A549 (cell line): ENCODE data around the gene IQCB1.

Experiments
- BHLHE40 ChIP-seq: IDR thresholded peaks from 2 replicates; pipeline ENCODE4 v1.6.1; 2012; ENCODE audit warnings: low read depth, low read length, inconsistent platforms
- CEBPB ChIP-seq, 2 experiments: fragments of >200 bp in 1 of 2; sonication (Bioruptor Twin) in 1 of 2; formaldehyde crosslinking in 1 of 2; IDR thresholded peaks; 2 replicates each; pipeline ENCODE4 v1.6.1; 2012 to 2016
- CTCF ChIP-seq: fragments of >200 bp; sonication (Bioruptor Twin); formaldehyde crosslinking; IDR thresholded peaks from 3 replicates; pipeline ENCODE4 v1.5.1; 2016
- EP300 ChIP-seq, 2 experiments: fragments of >200 bp; sonication (Bioruptor Twin); formaldehyde crosslinking; IDR thresholded peaks; 2 replicates in 1 of 2; 3 replicates in 1 of 2; pipeline ENCODE4 v1.6.1; 2016 to 2017
- ESRRA ChIP-seq: fragments of 150-350 bp; IDR thresholded peaks from 2 replicates; pipeline ENCODE4 v1.6.1; 2014; ENCODE audit warnings: mild to moderate bottlenecking, low read length, borderline replicate concordance
- MAFK ChIP-seq: fragments of 450-650 bp; IDR thresholded peaks from 2 replicates; pipeline ENCODE4 v1.6.1; 2014; ENCODE audit not compliant: partially characterized antibody
- MAX ChIP-seq: IDR thresholded peaks from 2 replicates; pipeline ENCODE4 v1.6.1; 2012
- PBX3 ChIP-seq: IDR thresholded peaks from 2 replicates; pipeline ENCODE4 v1.6.1; 2012
- POLR2A ChIP-seq: IDR thresholded peaks from 2 replicates; pipeline ENCODE4 v1.6.1; 2012; ENCODE audit warnings: mild to moderate bottlenecking, low read length
- RAD21 ChIP-seq, 2 experiments: fragments of >200 bp in 1 of 2; sonication (Bioruptor Twin) in 1 of 2; formaldehyde crosslinking in 1 of 2; IDR thresholded peaks in 1 of 2; conservative IDR thresholded peaks in 1 of 2; 2 replicates in 1 of 2; 3 replicates in 1 of 2; pipeline ENCODE4 v1.6.1; 2012 to 2018; ENCODE audit warnings: inconsistent platforms in 1 of 2
- RFX5 ChIP-seq: fragments of 450-650 bp; IDR thresholded peaks from 2 replicates; pipeline ENCODE4 v1.7.1; 2014; ENCODE audit warnings: antibody characterized with exemption, mild to moderate bottlenecking, moderate library complexity
- ZNF302 ChIP-seq: fragments of 250-450 bp; sonication (Bioruptor Pico); IDR thresholded peaks from 2 replicates; pipeline ENCODE4 v1.9.0; 2021; ENCODE audit warnings: inconsistent platforms, mild to moderate bottlenecking, moderate library complexity

GRCh38 chr3:121739902-121740301 lies 95.0 kb downstream of the IQCB1 start:
- no peak for TF ChIP-seq CTCF
- no peak for TF ChIP-seq PBX3
- TF ChIP-seq CEBPB (IDR thresholded peaks at IDR 0.05), result no peak
- no peak for TF ChIP-seq RFX5
- no peak for TF ChIP-seq POLR2A
- no peak for TF ChIP-seq MAX
- TF ChIP-seq ESRRA, result no peak
- no peak for TF ChIP-seq RAD21 (conservative IDR thresholded peaks at IDR 0.05 in 1 of 2, IDR thresholded peaks at IDR 0.05 in 1 of 2)
- TF ChIP-seq BHLHE40, result no peak
- no peak for TF ChIP-seq MAFK
- TF ChIP-seq EP300 (IDR thresholded peaks at IDR 0.05), result no peak
- TF ChIP-seq ZNF302 (CRISPR knock-in tag), result no peak
